NK-92 (cell line): ENCODE measurements around the gene SLAIN2.

Experiments used
- DNase-seq: peaks from one replicate; lab custom pipeline; 2025; ENCODE audit not compliant: unreplicated experiment; lab: John Stamatoyannopoulos, UW

SLAIN2 gene

DNA sequence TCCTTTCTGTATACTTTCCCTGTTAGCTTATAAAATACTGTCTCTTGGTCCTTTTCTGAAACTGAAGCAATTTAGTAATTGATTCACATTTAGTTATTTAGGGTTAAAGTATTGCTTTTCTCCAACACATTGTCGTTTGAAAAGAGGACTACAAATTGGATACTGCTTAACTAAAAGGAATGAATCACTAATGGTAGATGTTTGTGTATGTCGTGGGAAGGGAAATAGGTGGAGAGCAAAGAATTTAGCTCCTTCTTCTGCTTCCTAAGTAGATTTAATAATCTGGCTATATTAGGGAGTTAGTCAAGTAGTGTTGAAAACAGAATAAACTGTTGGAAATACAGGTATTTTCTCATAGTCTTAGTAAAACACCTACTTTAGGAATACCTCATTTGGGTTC, 27.9 kb downstream of the SLAIN2 start:
- no peak for DNase-seq

DNA sequence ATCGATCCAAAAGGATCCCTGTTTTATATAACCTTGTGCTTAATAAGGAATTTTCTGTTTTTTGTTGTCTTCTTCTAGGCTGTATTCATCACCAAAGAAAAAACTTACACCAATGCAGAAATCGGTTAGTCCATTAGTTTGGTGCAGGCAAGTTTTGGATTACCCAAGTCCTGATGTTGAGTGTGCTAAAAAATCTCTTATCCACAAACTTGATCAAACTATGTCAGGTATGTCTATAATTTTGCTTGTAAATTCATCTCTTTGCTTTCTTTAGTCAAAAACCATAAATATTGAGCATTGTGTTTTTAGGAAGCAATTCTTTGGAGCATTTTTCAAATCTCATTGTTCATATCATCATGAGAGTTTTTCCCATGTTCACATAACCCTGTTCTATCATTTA, 28.4 kb downstream of the SLAIN2 start:
- DNase-seq = no peak

DNA sequence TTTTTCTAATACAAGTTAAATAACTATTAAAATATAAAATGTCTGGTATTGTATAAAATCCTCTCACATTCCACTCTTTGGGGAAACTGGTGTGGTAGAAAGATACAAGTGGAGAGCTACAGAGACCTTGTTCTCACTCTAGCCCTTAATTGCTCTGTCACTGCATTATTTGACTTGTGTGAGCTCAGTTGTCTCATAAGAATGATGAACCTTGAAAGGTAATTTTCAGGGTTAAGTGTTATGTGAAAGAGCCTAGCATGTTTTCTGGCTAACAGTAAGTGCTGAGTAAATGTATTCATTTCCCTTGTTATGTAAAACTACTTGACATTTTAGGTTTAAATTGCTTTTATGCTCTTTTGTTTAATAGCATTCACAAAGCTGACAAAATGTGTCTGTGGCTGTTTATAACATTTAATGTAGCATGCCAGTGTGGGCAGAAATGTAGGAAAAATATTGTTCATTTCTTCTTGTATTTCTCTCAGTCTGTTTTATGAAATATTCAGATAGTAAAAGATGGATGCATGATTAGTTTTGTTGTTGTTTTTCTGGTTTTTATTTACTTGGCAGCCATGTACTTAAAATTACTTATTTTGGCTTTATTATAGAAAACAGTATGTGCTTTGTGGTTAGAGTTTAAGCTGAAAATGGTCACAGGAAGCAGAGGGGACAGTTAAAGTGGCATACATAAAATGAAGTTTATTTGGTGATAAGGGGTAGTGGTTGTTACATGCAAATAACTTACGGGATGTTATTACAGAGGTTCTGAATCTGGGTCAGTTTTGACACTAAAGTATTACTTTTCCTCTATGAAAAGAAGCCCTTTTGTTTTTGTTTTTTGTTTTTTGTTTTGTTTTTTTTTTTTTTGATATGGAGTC, 29.2 kb downstream of the SLAIN2 start:
- DNase-seq = no peak

DNA sequence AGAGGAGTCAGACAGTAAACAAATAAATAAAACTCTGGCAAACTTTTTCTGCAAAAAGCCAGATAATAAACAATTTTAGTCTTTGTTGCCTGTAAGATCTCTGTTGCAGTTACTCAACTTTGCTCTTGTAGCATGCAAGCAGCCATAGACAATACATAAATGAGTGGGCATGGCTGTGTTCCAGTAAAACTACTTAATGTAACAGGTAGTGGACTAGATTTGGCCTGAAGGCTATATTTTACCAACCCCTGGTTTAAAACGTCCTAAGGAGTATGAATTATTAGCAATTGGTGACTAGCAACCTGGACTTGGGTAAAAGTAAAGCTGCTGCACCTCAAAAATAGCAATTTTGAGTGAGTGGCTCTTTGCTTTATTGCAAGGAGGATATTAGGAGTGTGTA, 30.9 kb downstream of the SLAIN2 start:
- no peak for DNase-seq

DNA sequence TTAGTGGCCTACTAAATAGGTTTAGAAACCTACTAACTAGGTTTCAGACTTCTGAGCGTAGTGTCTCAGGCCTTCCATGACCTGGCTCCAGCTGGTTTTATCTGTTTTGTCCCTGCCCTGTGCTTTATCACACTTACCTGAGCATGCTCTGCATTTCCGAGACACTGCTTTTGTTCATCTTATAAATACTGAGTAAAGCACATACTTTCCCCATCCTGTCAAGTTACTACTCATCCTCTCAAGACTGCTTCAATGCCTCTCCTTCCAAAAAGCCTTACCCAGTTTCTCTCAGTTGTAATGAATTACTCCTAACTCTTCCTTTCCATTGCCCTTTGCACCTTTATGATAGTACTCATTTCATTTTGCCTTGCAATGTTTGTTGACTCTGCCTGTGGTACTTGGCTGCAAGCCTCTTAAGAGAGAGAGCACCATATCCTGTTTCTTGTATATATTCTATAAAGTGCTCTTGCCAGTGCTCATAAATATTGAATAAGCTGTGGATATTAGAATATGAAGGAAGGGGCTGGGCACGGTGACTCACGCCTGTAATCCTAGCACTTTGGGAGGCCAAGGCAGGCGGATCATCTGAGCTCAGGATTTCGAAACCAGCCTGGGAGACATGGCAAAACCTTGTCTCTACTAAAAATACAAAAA, 34.4 kb downstream of the SLAIN2 start:
- DNase-seq = no peak

DNA sequence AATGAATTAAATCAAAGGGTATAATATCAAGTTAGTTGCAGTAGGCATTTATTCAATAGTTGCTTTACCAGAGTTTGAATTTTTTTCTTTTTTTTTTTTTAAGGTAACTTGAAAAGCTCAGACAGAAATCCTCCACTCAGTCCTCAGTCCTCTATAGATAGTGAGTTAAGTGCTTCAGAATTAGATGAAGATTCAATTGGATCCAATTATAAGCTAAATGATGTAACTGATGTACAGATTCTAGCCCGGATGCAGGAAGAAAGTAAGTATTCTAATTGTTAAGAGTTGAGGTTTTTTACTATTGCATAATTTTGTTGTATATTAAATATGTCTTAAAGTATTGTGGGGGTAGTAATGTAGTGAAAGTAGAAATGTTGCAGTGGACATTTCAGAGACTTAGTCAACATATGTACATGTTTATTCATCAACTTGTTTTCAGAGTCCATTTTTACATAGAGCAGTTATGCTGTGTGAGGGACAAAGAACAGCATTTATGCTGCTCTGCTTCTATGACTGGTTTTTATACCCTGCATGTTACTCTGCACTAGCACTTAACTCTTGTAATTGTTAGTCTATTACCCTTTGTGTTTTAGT, 38.4 kb downstream of the SLAIN2 start:
- no peak for DNase-seq

DNA sequence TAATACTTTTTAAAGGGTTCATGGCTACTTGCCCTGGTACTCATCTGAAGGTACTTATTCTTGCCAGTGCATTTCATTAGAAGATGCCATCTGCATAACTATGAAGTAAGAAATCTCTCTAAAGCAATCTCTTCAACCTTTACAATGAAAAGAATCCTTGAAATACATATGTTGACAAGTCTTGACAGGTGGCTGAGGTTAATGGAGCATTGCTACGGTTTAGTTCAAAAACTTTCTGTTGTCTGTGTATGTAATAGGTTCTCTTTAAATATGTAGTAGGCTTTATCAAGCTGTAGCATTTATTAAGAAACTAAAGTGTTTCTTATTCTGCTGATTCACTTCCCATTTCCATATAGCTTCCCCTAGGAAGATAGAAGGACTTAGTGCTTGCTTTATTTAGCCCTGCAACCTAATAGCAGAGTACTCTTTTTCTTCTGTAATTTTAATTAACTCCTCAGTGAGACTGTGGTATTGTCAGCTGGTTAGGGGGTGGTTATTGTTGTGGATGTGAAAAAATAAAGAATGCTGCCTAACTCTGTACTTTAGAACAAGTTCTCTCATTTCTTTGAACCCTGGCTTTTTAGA, 39.3 kb downstream of the SLAIN2 start:
- DNase-seq = no peak

DNA sequence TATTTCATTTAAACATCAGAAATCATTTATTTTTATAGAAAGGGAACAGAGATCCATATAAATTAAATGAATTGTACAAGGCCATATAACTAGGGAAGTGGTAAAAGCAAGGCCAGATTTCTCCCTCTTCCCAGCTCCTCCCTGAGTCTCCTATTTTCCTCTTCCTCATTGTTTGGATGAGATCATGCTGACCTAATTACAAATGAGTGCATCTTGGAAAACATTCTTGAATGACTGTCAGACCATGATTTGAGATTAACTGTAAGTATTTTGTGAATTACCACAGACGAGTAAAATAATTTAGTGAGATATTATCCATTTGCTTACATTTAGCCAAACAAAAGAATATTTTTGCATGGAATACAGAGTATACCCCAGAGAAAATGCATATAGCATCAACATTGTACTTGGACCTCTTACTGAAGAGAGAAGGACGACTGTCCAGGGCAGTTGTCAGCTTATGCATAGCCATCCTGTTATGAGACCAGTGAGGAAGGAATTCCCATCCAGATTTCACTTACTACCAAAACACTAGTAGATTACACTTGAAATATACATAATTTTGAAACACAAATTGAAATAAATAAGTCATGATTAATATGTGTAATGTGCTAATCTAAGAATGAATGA, 47.3 kb downstream of the SLAIN2 start:
- DNase-seq = no peak

DNA sequence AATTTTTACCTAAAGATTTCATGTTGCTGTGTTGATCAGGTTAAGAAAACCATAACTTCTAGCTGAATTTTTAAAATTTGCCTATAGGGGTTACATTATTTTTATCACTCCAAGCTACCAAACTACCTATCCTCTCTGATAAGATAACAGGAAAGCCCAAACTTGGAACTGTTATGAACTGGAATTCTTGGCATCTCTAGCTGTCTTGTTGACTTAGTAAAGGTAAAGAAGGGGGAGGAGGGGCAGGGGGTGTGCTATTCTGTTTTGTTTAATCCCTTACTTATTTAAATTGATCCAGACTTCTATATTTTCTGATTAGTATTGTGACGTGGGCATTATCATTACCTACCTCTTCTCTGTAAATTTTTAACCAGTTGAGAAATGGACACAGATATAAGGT, 54.7 kb downstream of the SLAIN2 start:
- no peak for DNase-seq

DNA sequence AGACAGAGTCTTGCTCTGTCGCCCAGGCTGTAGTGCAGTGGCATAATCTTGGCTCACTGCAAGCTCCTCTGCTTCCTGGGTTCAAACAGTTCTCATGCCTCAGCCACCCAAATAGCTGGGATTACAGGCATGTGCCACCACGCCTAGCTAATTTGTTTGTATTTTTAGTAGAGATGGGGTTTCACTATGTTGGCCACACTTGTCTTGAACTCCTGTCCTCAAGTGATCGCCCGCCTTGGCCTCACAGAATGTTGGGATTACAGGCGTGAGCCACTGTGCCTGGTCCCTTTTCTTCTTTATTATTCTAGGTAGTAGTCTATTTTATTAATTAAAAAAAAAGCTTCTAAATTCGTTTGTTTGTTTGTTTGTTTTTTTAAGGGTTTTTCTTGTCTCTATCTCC, 59.1 kb downstream of the SLAIN2 start:
- no peak for DNase-seq

DNA sequence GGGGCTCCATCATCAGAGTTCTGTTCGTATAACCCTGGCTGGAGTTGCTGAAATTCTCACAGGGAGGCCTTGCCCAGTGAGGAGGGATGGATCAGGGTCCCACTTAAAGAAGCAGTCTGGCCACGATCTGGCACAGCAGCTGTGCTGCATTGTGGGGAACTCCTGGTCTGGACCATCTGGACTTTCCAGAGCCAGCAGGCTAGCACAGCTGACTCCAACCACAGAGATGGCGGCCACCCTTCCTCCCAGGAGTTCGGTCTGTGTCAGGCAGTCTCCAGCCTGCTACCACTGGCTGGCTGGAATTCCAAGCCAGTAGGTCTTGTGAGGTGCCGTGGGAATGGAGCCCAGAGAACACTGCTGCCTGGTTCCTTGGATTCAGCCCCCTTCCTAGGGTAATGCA, 62.0 kb downstream of the SLAIN2 start:
- no peak for DNase-seq

DNA sequence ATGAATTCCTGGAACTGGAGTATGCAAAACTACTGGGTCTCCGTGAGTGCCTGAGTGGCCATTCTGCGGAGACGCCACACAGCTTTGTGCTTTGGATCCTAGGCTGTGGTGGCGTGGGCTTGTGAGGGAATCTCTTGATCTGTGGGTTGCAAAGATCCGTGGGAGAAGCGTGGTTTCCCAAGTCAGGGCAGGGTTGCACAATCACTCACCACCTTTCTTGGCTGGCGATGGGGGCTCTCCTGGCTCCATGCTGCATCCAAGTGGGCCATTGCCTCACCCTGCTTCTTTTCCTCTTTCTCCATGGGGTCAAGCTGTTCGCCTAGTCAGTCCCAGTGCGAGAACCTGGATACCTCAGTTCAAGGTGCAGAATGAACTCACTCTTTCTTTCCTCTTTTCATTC, 62.5 kb downstream of the SLAIN2 start:
- no peak for DNase-seq

DNA sequence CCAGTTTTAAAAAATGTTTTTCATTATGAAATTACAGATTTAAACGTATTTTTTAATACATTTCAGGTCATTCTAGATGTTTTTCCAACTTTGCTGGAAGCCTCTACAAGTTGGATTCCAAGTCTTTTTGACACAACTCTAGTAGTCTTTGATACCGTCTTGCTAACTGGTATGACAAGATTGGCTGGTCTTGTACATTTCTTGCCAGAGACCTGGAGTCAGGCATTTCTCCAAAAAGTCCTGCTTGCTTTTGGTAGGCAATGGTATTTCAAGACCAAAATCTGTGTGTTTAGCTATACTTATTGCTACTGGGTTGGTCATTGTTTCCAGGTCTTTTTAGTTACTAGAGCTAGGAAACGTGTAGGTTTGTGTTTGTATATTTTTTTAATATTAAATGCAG, 64.6 kb downstream of the SLAIN2 start:
- DNase-seq = no peak

DNA sequence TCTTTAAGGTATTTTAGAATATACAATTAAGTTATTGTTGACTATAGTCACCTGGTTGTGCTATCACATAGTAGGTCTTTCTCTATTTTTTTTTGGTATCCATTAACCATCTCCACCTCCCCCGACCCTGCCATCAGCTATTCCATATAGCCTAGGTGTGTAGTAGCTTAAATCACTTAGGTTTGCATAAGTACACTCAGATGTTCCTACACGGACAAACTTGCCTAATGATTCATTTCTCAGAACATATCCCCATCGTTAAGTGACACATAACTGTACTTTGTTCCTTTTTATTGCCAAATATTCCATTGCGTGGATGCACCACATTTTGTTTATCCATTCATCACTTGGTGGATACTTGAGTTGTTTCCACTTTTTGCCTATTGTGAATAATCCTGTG, 67.9 kb downstream of the SLAIN2 start:
- DNase-seq = no peak

DNA sequence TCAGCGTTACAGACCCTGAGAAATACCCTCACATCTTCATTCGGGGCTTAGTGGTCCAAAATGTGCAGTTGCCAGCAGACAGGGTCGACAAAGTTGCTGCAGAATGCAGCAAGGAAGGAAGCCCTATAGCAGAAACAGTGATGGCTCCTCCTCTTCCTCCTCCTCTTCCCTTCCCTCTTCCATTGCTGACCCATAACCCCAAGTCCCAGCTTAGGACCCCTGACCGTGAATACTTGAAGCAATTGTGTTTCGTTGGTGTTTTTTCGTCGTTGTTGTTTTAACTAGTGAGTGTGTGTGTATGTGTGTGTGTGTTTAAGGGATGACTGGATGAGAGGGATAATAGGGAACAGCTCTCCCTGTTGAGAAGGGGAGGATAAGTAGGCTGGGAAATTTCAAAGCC, 69.5 kb downstream of the SLAIN2 start:
- DNase-seq = no peak

DNA sequence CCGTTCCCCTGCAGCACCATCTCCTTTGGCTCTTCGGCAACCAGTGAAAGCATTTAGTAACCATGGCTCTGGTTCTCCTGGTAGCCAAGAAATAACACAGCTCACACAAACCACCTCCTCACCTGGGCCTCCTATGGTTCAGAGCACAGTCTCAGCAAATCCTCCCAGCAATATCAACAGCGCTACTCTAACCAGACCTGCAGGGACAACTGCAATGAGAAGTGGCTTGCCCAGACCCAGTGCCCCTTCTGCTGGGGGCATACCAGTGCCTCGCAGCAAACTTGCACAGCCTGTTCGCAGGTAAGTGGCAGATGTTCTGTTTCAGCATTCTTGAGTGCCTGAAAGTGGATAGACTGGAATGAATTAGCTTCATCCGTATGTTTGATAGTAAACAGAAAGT, 78.8 kb downstream of the SLAIN2 start:
- DNase-seq = no peak

DNA sequence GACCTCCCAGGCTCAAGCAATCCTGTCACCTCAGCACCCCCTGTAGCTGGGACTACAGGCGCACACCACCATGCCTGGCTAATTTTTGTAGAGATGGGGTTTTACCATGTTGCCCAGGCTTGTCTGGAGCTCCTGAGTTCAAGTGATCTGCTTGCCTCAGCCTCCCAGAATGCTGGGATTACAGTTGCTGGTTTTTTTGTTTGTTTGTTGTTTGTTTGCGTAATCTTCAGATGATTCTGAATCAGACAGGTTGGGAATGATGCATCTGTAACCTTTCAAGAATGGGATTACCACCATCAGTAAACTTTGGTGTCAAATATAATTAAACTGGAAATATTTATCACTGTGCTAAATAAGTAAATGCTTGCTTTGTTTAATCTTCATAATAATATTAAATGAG, 79.8 kb downstream of the SLAIN2 start:
- no peak for DNase-seq

DNA sequence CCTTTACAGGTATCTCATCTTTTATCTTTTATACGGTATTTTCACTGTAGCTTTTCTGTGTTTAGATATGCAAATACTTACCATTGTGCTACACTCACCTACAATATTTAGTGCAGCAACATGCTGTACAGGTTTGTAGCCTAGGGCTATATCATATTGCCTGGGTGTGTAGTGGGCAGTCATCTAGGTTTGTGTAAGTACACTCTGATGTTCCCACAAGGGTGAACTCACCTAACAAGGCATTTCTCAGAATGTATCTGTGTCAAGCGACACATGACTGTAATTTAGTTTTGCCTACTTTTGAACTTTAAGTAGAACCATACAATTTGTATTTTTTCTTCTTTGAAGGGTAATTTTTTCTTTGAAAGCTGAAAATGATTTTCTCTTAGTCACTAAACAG, 87.6 kb downstream of the SLAIN2 start:
- no peak for DNase-seq

DNA sequence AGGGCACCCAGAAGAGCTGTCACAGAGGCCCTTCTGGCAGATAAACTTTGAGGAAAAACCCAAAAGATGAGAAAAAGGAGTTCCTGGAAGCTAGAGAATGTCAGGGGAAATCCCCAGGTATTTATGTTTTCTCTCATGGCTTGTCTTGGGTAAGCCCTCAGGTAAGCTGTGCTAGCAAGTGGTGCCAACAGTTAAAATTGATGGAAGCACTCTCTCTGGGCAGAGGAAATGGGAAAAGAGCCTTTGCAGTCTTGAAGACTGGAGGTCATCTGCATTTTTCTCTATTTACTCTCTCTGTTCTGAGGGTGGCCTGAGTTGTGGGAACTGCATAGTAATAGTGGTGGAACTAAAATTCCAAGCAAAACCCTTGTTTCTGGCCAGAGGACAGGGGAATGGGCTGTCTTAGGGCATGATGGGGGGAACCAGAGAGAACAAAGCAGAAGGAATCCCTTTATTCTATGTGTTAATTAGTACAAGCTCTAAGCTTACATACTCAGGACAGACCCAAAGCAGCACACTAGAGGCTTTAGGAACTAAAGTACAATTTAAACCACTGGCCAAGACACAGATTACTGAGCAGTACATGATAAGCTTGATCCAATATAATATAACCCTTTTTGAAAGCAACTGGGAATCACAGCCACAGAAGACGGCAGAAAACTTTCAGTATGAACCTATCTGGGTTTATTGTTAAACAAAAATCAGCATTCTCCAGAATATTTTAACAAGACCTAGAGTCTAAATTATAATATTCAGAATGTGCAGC, 88.6 kb downstream of the SLAIN2 start:
- DNase-seq = no peak

DNA sequence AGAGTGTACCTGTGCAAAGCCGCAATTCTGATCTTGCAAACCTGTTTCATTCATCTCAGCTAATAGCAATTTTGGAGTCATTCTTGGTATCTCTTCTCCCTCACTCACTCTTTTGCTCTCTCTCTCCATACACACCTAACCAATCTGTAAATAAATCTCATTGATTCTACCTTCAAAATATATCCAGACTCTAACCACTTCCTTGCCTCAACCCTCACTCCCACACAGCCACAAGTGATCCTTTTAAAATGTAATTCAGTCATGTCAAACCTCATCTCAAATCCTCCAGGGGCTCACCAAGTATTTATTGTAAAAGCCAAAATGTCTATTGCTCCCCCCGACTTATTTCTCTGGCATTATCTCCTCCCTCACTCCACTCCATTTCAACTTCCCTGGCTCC, 90.1 kb downstream of the SLAIN2 start:
- no peak for DNase-seq

DNA sequence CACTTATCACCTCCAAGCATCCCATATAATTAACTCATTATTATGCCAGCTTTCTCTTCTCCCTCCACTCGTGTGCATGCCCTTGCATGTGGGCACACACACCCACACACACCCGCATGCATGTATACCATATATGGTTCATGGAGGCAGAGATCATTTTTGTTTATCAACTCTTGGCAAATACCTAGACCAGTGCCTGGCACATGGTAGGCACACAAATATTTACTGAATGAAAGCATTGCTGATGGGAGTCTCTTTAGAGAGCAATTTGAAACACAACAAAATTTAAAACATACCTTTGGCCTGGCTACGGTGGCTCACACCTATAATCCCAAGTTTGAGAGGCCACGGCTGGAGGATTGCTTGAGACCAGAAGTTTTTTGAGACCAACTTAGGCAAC, 90.7 kb downstream of the SLAIN2 start:
- DNase-seq = no peak
